ENCODE results near the gene WDFY3. TPM values are rescaled to one million over a fixed set of nuclear protein-coding genes. Genes with fewer than 3 reads are reported as not detected.

Gene WDFY3
- total and polyA plus RNA-seq, 9 of the 15 experiments (the other 6 are each of a cell fraction or from before 2014, with no cell fraction given), result 0.58 to 13.5 (median 9.4) TPM

DNA sequence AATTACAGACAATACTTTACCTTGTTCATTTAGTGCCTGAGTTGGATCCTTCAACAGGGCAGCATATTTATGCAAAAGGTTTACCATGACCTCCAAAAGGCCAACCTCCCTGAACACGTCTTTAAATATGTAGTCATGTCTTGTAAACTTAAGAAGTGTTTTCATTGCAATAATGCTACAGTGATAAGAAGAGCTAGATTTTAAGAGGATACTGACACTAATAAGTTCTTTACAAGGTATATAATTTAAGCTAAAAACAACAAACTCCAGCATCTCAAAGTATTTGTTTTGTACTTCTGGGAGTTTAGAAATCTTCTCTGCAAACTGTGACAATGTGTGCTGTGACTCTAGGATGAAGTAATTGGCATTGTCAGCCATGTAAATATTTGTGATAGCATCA, 145.4 kb downstream of the WDFY3 start (continued):
- TF ChIP-seq, protein P1, sequence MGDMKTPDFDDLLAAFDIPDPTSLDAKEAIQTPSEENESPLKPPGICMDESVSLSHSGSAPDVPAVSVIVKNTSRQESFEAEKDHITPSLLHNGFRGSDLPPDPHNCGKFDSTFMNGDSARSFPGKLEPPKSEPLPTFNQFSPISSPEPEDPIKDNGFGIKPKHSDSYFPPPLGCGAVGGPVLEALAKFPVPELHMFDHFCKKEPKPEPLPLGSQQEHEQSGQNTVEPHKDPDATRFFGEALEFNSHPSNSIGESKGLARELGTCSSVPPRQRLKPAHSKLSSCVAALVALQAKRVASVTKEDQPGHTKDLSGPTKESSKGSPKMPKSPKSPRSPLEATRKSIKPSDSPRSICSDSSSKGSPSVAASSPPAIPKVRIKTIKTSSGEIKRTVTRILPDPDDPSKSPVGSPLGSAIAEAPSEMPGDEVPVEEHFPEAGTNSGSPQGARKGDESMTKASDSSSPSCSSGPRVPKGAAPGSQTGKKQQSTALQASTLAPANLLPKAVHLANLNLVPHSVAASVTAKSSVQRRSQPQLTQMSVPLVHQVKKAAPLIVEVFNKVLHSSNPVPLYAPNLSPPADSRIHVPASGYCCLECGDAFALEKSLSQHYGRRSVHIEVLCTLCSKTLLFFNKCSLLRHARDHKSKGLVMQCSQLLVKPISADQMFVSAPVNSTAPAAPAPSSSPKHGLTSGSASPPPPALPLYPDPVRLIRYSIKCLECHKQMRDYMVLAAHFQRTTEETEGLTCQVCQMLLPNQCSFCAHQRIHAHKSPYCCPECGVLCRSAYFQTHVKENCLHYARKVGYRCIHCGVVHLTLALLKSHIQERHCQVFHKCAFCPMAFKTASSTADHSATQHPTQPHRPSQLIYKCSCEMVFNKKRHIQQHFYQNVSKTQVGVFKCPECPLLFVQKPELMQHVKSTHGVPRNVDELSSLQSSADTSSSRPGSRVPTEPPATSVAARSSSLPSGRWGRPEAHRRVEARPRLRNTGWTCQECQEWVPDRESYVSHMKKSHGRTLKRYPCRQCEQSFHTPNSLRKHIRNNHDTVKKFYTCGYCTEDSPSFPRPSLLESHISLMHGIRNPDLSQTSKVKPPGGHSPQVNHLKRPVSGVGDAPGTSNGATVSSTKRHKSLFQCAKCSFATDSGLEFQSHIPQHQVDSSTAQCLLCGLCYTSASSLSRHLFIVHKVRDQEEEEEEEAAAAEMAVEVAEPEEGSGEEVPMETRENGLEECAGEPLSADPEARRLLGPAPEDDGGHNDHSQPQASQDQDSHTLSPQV (IDR thresholded peaks at IDR 0.05), result no peak
- TF ChIP-seq, protein P2, sequence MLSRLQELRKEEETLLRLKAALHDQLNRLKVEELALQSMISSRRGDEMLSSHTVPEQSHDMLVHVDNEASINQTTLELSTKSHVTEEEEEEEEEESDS (CRISPR knock-in tag; IDR thresholded peaks at IDR 0.05), result no peak
- no peak for TF ChIP-seq NCOR1 (IDR thresholded peaks at IDR 0.05)
- TF ChIP-seq, protein P3, sequence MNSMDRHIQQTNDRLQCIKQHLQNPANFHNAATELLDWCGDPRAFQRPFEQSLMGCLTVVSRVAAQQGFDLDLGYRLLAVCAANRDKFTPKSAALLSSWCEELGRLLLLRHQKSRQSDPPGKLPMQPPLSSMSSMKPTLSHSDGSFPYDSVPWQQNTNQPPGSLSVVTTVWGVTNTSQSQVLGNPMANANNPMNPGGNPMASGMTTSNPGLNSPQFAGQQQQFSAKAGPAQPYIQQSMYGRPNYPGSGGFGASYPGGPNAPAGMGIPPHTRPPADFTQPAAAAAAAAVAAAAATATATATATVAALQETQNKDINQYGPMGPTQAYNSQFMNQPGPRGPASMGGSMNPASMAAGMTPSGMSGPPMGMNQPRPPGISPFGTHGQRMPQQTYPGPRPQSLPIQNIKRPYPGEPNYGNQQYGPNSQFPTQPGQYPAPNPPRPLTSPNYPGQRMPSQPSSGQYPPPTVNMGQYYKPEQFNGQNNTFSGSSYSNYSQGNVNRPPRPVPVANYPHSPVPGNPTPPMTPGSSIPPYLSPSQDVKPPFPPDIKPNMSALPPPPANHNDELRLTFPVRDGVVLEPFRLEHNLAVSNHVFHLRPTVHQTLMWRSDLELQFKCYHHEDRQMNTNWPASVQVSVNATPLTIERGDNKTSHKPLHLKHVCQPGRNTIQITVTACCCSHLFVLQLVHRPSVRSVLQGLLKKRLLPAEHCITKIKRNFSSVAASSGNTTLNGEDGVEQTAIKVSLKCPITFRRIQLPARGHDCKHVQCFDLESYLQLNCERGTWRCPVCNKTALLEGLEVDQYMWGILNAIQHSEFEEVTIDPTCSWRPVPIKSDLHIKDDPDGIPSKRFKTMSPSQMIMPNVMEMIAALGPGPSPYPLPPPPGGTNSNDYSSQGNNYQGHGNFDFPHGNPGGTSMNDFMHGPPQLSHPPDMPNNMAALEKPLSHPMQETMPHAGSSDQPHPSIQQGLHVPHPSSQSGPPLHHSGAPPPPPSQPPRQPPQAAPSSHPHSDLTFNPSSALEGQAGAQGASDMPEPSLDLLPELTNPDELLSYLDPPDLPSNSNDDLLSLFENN (IDR thresholded peaks at IDR 0.05; ENCODE audit: low read depth in 2 of 2, low read length in 2 of 2), result no peak
- TF ChIP-seq SRF (CRISPR knock-in tag; IDR thresholded peaks at IDR 0.05), result no peak
- TF ChIP-seq CBX5 (IDR thresholded peaks at IDR 0.05; ENCODE audit: borderline replicate concordance, low read depth), result no peak
- TF ChIP-seq, protein P4, sequence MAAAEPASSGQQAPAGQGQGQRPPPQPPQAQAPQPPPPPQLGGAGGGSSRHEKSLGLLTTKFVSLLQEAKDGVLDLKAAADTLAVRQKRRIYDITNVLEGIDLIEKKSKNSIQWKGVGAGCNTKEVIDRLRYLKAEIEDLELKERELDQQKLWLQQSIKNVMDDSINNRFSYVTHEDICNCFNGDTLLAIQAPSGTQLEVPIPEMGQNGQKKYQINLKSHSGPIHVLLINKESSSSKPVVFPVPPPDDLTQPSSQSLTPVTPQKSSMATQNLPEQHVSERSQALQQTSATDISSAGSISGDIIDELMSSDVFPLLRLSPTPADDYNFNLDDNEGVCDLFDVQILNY (CRISPR knock-in tag; IDR thresholded peaks at IDR 0.05), result no peak
- TF ChIP-seq HDGF (IDR thresholded peaks at IDR 0.05), result no peak
- TF ChIP-seq NONO (IDR thresholded peaks at IDR 0.05; ENCODE audit: low read depth in 2 of 2, low read length in 1 of 2), result no peak
